H9 (cell line): ENCODE results near the gene TMEM127. TPM values are rescaled to one million over a fixed set of nuclear protein-coding genes. Genes with fewer than 3 reads are reported as not detected.

Source experiments
- DNase-seq: peaks from one replicate; pipeline ENCODE4 v3.0.0-alpha.2; 2017
- H2AFZ ChIP-seq: one replicate; pipeline ENCODE4 v1.6.1; 2013; ENCODE audit warnings: mild to moderate bottlenecking, low read length, control low read depth, moderate library complexity
- H2AK5ac ChIP-seq: 2 replicates; pipeline ENCODE4 v1.6.1; 2013; ENCODE audit warnings: low read length, control low read depth, mixed read lengths; ENCODE audit not compliant: insufficient read length
- H2BK120ac ChIP-seq: one replicate; pipeline ENCODE4 v1.6.1; 2013; ENCODE audit warnings: low read depth, mild to moderate bottlenecking, low read length, control low read depth, inconsistent platforms; ENCODE audit not compliant: poor library complexity, severe bottlenecking
- H2BK12ac ChIP-seq: 2 replicates; pipeline ENCODE4 v1.6.1; 2013; ENCODE audit warnings: low read length, control low read depth, mixed read lengths, low read depth; ENCODE audit not compliant: insufficient read length
- H2BK15ac ChIP-seq: 2 replicates; pipeline ENCODE4 v1.6.1; 2013; ENCODE audit warnings: low read depth, low read length, control low read depth
- H2BK20ac ChIP-seq: one replicate; pipeline ENCODE4 v1.6.1; 2013; ENCODE audit warnings: low read depth, mild to moderate bottlenecking, low read length, control low read depth, inconsistent platforms; ENCODE audit not compliant: poor library complexity, severe bottlenecking
- H2BK5ac ChIP-seq: 2 replicates; pipeline ENCODE4 v1.6.1; 2013; ENCODE audit warnings: low read length, control low read depth, mixed read lengths; ENCODE audit not compliant: insufficient read length
- H3K14ac ChIP-seq: 2 replicates; pipeline ENCODE4 v1.6.1; 2013; ENCODE audit warnings: low read length, control low read depth; ENCODE audit not compliant: insufficient read depth
- H3K18ac ChIP-seq: 2 replicates; pipeline ENCODE4 v1.6.1; 2013; ENCODE audit warnings: low read depth, mild to moderate bottlenecking, mixed read lengths, low read length, control low read depth; ENCODE audit not compliant: insufficient read length
- H3K23ac ChIP-seq: 2 replicates; pipeline ENCODE4 v1.6.1; 2013; ENCODE audit warnings: low read length, control low read depth, mixed read lengths, low read depth; ENCODE audit not compliant: insufficient read length
- H3K23me2 ChIP-seq: 2 replicates; pipeline ENCODE4 v1.6.1; 2013; ENCODE audit warnings: low read depth, mild to moderate bottlenecking, mixed read lengths, low read length, control low read depth; ENCODE audit not compliant: insufficient read length, poor library complexity, severe bottlenecking
- H3K27ac ChIP-seq: 2 replicates; pipeline ENCODE4 v1.5.1; 2013; ENCODE audit warnings: low read length, control low read depth, mixed read lengths, low read depth; ENCODE audit not compliant: insufficient read length
- H3K27me3 ChIP-seq: 2 replicates; pipeline ENCODE4 v1.6.1; 2013; ENCODE audit warnings: low read length, control low read depth, inconsistent platforms; ENCODE audit not compliant: insufficient read depth
- H3K4ac ChIP-seq: 2 replicates; pipeline ENCODE4 v1.6.1; 2013; ENCODE audit warnings: low read depth, mild to moderate bottlenecking, control low read depth, inconsistent platforms, low read length, moderate library complexity
- H3K4me1 ChIP-seq: 2 replicates; pipeline ENCODE4 v1.6.1; 2013; ENCODE audit warnings: low read length, control low read depth, inconsistent platforms; ENCODE audit not compliant: insufficient read depth
- H3K4me2 ChIP-seq: 2 replicates; pipeline ENCODE4 v1.6.1; 2013; ENCODE audit warnings: low read length, control low read depth, mixed read lengths; ENCODE audit not compliant: insufficient read length, insufficient read depth
- H3K56ac ChIP-seq: 2 replicates; pipeline ENCODE4 v1.6.1; 2013; ENCODE audit warnings: low read depth, mild to moderate bottlenecking, mixed read lengths, low read length, control low read depth; ENCODE audit not compliant: insufficient read length
- H3K79me1 ChIP-seq: 2 replicates; pipeline ENCODE4 v1.6.1; 2013; ENCODE audit warnings: low read depth, mild to moderate bottlenecking, moderate library complexity, low read length, control low read depth, inconsistent platforms; ENCODE audit not compliant: insufficient read depth, poor library complexity, severe bottlenecking
- H3K79me2 ChIP-seq: 2 replicates; pipeline ENCODE4 v1.6.1; 2013; ENCODE audit warnings: low read length, control low read depth, inconsistent platforms; ENCODE audit not compliant: insufficient read depth
- H3K9ac ChIP-seq: 2 replicates; pipeline ENCODE4 v1.6.1; 2013; ENCODE audit warnings: low read length, control low read depth, mixed read lengths; ENCODE audit not compliant: insufficient read length; ENCODE audit errors: extremely low read depth
- H3K9me3 ChIP-seq: one replicate; pipeline ENCODE4 v1.6.1; 2013; ENCODE audit warnings: low read depth, low read length, inconsistent platforms; ENCODE audit not compliant: control insufficient read depth
- H3T11ph ChIP-seq: one replicate; pipeline ENCODE4 v1.6.1; 2013; ENCODE audit warnings: mild to moderate bottlenecking, low read length, control low read depth, inconsistent platforms
- H4K20me1 ChIP-seq: one replicate; pipeline ENCODE4 v1.6.1; 2013; ENCODE audit not compliant: control insufficient read depth, insufficient read length, insufficient read depth
- H4K5ac ChIP-seq: 2 replicates; pipeline ENCODE4 v1.6.1; 2013; ENCODE audit warnings: low read depth, mild to moderate bottlenecking, mixed read lengths, low read length, control low read depth; ENCODE audit not compliant: insufficient read length
- H4K8ac ChIP-seq: replicated peaks from 2 replicates; pipeline ENCODE4 v1.6.1; 2013; ENCODE audit warnings: low read length, control low read depth, mixed read lengths, low read depth; ENCODE audit not compliant: insufficient read length
- H4K91ac ChIP-seq: 2 replicates; pipeline ENCODE4 v1.6.1; 2013; ENCODE audit warnings: low read depth, mild to moderate bottlenecking, moderate library complexity, mixed read lengths, low read length, control low read depth; ENCODE audit not compliant: insufficient read length
- H3K27ac Mint-ChIP-seq, 3 experiments: 2 replicates in 2 of 3; 3 replicates in 1 of 3; pipeline ENCODE4 v1.8.0; 2020 to 2021; ENCODE audit warnings: mixed read lengths in 3 of 3, mild to moderate bottlenecking in 1 of 3, moderate library complexity in 1 of 3
- H3K27me3 Mint-ChIP-seq: 2 replicates; pipeline ENCODE4 v1.8.0; 2021; ENCODE audit warnings: low read depth, mild to moderate bottlenecking, moderate library complexity, mixed read lengths
- H3K36me3 Mint-ChIP-seq, 3 experiments: 2 replicates in 2 of 3; 3 replicates in 1 of 3; pipeline ENCODE4 v1.8.0; 2020 to 2021; ENCODE audit warnings: low read depth in 3 of 3, mixed read lengths in 3 of 3; ENCODE audit not compliant: insufficient read depth in 1 of 3
- H3K4me1 Mint-ChIP-seq, 2 experiments: 2 replicates each; pipeline ENCODE4 v1.8.0; 2020; ENCODE audit warnings: mixed read lengths in 2 of 2
- H3K4me3 Mint-ChIP-seq, 2 experiments: 2 replicates in 1 of 2; 3 replicates in 1 of 2; pipeline ENCODE4 v1.8.0; 2020 to 2021; ENCODE audit warnings: mild to moderate bottlenecking in 2 of 2, mixed read lengths in 2 of 2, moderate library complexity in 1 of 2
- H3K9me3 Mint-ChIP-seq, 2 experiments: 2 replicates in 1 of 2; 3 replicates in 1 of 2; pipeline ENCODE4 v1.8.0; 2020; ENCODE audit warnings: mild to moderate bottlenecking in 2 of 2, mixed read lengths in 2 of 2, moderate library complexity in 1 of 2
- WGBS: extraction: QIAGEN DNeasy Blood & Tissue Kit; methylation state at CpG from one replicate; pipeline ENCODE4 v1.1.7; 2013; ENCODE audit warnings: missing lambda C conversion rate, low lambda C conversion rate, mixed read lengths; ENCODE audit not compliant: insufficient read length; ENCODE audit errors: extremely low coverage; 5-methylcytosine and 5-hydroxymethylcytosine counted together
- total RNA-seq: library from RNA; stranded (reverse); gene quantifications from 2 replicates; pipeline ENCODE4 v1.2.1, GENCODE V29; 2021
- TF ChIP-seq, protein P1 (sequence below): fragments of 200-600 bp; sonication (generic); conservative IDR thresholded peaks from 3 replicates; pipeline ENCODE4 v1.8.0; 2021; ENCODE audit warnings: antibody characterized with exemption, mild to moderate bottlenecking

Gene TMEM127
- total RNA-seq, 1 experiment from 2014 or later, result 30.1 TPM

GRCh38 chr2:96207073-96207773 is 58.6 kb downstream of the TMEM127 start:
- Histone ChIP-seq H3K79me2 (peaks cover 51% of the 10 kb centered on the region), H3K23ac (peak overlapping the region; percentile 26), H2BK120ac (no peak overlapping the region), H2AFZ (no peak overlapping the region), H3K4me1 (peaks cover 6% of the 10 kb centered on the region; the same call in 1 of the 2 replicates), H3K56ac (no peak overlapping the region), H3K18ac (no peak overlapping the region), H3K79me1 (no peaks in the 10 kb centered on the region), H3K27me3 (no peaks in the 10 kb centered on the region), H3K27ac (no peak overlapping the region), H2AK5ac (no peak overlapping the region), H3K4ac (no peak overlapping the region), H2BK15ac (no peak overlapping the region), H3K4me2 (peak overlapping the region; percentile 90), H3T11ph (no peak overlapping the region), H4K91ac (no peak overlapping the region), H3K23me2 (peaks cover 10% of the 10 kb centered on the region), H4K8ac (no peak overlapping the region), H3K9ac (peak overlapping the region; percentile 86), H4K20me1 (no peaks in the 10 kb centered on the region), H2BK5ac (no peak overlapping the region), H4K5ac (no peak overlapping the region), H2BK20ac (no peak overlapping the region), H3K14ac (no peak overlapping the region), H3K9me3 (no peaks in the 10 kb centered on the region), H2BK12ac (no peak overlapping the region)
- TF ChIP-seq, protein P1, sequence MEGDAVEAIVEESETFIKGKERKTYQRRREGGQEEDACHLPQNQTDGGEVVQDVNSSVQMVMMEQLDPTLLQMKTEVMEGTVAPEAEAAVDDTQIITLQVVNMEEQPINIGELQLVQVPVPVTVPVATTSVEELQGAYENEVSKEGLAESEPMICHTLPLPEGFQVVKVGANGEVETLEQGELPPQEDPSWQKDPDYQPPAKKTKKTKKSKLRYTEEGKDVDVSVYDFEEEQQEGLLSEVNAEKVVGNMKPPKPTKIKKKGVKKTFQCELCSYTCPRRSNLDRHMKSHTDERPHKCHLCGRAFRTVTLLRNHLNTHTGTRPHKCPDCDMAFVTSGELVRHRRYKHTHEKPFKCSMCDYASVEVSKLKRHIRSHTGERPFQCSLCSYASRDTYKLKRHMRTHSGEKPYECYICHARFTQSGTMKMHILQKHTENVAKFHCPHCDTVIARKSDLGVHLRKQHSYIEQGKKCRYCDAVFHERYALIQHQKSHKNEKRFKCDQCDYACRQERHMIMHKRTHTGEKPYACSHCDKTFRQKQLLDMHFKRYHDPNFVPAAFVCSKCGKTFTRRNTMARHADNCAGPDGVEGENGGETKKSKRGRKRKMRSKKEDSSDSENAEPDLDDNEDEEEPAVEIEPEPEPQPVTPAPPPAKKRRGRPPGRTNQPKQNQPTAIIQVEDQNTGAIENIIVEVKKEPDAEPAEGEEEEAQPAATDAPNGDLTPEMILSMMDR, result no peak
- H3K27ac Mint-ChIP-seq, result peak overlapping the region; percentile 21 to 91 (median 76); a peak in 5 of 7 replicates
- H3K9me3 Mint-ChIP-seq, result peaks cover 0 to 3% of the 10 kb centered on the region in 2 experiments; a peak in 2 of 5 replicates
- peaks cover 9 to 17% (median 15%) of the 10 kb centered on the region in 3 experiments; a peak in 6 of 7 replicates for H3K36me3 Mint-ChIP-seq
- no CpG with 5 or more reads among the region's 11 CpGs for WGBS
- peaks cover 52 to 55% of the 10 kb centered on the region in 2 experiments for H3K4me1 Mint-ChIP-seq
- H3K4me3 Mint-ChIP-seq, result peak overlapping the region; percentile 82 to 99
- DNase-seq, result no peak
- H3K27me3 Mint-ChIP-seq, result no peaks in the 10 kb centered on the region
